Measurements from ENCODE around the gene ITGB1. TPM values are rescaled to one million over a fixed set of nuclear protein-coding genes. Genes with fewer than 3 reads are reported as not detected.
A peak's percentile ranks its signal among the peaks of the same experiment; 100 is the strongest.
"Not testable (repeated sequence)": the region's sequence is repeated elsewhere in the genome, so short reads cannot be mapped to it uniquely, and the experiment has no call there.

Gene ITGB1
- 349 TPM for total RNA-seq

DNA sequence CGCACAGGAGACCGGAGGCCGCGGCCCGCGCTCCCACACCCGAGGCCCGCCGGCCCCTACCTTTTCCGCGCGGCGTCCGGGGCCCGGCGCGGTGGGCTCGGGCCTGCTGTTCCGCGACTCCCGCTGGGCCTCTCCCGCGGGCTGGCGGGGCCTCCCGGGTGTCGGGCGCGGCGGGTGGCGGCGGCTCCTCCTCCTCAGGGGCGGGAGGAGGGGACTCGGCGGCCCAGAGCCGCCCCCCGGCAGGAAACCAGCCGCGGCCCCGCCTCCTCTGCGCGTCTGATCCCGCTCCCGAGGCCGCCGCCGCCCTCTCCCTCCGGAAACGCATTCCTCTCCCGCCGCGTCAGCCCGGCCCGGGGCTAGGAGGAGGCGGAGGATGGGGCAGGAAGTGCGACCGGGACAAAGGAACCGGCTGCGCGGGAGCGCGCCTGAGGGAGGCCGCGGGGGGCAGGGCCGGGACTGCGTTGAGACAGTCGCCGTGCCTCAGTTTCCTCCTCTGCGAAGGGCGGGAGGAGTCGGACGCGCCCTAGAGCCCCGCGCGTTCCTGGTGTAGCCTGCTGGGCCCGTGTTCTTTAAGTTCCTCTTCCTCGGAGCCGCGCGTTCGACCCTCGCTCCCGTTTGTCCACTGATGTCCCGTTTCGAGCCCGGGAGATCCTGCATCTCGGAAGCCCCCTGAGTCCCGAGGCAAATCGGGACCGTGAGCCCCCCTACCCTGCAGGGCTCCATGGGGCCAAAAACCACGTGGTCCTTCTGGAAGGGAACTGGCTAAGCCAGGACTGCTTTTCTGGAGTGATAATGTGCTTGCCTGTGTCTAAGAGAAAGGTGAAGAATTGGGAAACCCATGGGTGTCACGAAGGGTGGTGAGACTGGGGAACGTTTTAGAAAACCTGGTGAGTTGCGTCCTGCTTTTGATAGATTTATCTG is at the start of gene ITGB1:
ITGB1 (minus strand) TSS at position 146 of the 921 bp plus-strand sequence. CDS start 22,672 bp downstream, outside the sequence.
- DNase-seq (ENCODE audit: low spot score): peak; percentile 97

DNA sequence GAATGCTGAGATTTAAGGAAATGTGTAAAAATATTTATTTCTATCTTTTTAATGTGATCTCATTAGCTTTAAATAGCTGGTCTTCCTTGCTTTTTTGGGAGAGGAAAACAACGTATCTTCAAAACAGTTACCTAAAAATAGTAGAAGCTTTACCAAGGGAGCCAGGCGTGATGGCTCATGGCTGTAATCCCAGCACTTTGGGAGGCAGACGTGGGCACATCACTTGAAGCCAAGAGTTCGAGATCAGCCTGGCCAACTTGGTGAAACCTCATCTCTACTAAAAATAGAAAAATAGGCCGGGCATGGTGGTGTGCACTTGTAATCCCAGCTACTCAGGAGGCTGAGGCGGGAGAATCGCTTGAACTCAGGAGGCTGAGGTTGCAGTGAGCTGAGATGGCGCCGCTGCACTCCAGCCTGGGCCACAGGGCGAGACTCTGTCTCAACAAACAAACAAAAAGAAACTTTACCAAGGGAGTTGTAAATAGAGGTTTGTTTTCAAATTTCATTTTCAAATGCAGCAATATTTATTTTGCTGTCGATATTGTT is 48.4 kb upstream of the ITGB1 start:
- no peak for DNase-seq (ENCODE audit: low spot score)

DNA sequence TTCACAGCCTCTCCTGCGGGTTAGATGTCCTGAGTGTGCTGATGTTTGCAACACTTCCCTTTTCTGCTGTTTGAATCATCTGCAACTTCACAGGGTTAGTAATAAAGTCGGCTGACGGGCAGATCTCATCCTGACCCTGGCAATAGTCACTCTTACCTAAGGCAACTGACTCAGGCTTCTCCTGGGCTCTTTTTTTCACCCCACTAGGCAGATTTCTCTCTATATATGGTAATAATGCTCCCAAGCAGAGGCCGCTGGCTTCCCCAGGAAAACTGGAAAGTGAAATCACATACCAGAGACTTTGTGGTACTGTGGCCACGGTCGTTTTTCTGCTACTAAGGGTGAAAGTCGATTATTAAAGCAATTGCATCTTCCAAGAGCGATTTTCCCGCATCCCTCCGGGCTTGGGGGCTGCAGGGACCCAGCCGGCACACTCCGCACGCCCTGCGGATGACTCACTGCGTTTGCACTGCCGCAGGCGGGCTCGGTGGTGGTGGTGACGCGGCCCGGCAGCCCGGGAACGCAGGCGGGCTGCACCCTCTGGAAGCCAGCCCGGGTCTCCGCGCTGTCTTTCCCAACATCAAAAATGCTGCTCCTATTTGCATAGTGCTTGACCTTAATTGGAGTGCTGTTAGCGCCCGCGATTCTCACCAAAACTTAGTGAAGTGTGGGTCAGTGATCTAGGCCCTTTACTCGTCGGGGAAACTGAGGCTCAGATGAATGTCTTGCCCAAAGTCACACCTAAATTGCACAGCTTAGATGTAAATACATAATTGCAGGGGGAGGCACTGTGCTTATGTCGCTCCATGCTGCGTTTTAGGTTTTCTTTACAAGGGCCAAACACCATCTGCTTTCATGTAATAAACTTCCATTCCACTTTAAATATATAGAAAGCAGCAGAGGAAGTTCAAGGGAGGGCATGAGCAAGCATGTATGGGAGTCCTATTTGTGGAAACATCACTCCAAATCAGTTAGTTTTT is 47.6 kb upstream of the ITGB1 start:
- peak; percentile 77 for DNase-seq (ENCODE audit: low spot score)

DNA sequence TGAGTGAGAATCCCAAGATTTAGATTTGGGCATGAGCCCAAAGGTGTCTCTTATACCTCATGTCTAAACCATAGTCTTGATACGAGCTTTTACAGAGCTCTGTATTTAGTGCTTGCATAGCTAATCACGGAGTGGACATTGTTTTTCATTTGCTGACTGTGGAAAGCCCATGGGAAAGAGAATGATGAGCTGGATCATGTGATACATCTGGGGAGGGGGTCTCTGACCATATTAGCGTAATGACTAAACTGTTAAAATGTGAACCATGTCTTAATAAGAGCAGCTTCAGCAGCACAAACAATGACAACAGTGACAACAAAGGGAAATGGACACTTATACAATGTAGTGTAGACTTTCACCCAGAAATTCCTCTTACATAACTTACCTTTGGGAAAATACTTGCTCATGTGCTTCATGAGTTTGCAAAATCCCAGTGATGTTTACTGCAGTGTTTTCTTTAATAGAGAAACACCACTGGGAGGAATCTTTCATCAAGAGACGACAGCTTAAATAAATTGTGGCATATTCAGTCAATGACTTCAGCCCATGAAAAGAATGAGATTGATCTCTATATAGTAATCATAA is 44.0 kb upstream of the ITGB1 start:
- no peak for DNase-seq (ENCODE audit: low spot score)

DNA sequence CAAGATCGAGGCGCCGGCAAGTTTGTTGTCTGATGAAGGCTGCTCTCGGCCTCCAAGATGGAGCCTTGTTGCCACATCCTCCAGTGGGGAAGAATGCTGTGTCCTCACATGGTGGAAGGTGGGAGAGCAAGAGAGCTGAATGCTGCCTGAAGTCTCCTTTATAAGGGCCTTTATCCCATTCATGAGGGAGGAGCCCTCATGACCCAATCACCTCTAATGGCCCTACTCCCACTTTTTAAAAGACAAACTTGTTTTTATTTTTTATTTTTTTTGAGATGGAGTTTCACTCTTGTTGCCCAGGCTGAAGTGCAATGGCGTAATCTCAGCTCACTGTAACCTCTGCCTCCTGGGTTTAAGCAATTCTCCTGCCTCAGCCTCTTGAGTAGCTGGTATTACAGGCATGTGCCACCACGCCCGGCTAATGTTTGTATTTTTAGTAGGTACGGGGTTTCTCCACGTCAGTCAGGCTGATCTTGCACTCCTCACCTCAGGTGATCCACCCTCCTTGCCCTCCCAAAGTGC is 40.1 kb upstream of the ITGB1 start:
- DNase-seq (ENCODE audit: low spot score): not testable (repeated sequence)

DNA sequence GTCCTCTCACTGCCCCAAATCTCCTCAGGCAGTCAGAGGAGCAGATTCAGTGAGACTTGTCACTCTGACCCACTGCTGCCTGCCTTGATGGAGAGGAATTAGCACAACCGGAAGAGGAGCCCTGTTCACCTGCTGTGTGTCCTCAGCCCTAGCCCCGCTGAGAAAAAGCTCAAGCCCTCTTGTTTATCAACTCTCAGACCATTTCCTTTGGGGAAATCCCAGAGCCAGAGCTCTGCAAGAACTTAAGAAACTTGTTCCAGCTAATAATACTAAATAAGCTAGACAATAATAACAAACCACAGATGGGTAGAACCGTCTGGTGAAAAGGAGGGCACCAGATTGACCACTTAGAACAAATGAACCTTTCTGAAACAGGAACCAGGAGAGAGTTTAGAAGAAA is 37.7 kb upstream of the ITGB1 start:
- no peak for DNase-seq (ENCODE audit: low spot score)

DNA sequence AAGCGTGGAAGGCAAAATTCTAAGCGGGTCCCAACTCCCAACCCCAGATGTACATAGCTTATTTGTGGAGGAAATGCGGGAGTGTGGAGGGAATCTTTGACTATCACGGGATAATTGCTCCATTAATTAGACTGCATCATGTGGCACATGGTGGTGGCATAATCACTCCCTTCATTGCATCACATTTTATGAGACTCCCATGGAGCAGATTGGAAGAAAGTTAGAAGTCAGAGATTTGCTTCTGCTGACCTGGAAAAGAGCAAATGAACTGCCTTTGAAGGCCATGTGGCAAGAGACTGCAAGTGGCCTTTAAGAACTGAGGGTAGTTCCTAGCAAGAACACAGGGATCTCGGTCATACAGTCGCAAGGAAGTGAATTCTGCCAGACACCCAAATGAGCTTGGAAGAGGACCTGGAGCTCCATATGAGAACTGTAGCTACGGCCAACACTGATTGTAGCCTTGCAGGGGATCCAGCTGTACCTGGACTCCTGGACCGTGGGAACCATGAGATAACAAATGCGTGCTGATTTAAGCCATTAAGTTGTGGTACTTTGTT is 37.1 kb upstream of the ITGB1 start:
- no peak for DNase-seq (ENCODE audit: low spot score)

DNA sequence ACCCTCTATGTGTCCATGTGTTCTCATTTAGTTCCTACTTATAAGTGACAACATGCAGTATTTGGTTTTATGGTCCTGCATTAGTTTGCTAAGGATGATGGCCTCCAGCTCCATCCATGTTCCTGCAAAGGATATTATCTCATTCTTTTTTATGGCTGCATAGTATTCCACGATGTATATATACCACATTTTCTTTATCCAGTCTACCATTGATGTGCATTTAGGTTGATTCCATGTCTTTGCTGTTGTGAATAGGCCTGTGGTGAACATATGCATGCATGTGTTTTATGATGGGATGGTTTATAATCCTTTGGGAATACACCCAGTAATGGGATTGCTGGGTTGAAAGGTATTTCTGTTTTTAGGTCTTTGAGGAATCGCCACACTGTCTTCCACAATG is 36.6 kb upstream of the ITGB1 start:
- DNase-seq (ENCODE audit: low spot score): not testable (repeated sequence)

DNA sequence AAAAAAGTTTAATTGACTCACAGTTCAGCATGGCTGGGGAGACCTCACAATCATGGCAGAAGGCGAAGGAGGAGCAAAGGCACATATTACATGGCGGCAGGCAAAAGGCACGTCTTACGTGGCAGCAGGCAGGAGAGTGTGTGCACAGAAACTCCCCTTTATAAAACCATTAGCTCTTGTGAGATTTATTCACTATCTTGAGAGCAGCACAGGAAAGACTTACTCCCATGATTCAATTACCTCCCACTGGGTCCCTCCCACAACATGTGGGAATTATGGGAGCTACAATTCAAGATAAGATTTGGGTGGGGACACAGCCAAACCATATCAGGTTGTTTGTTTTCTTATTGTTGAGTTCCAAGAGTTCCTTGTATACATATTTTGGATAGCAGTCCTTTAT is 34.3 kb upstream of the ITGB1 start:
- DNase-seq (ENCODE audit: low spot score): not testable (repeated sequence)

DNA sequence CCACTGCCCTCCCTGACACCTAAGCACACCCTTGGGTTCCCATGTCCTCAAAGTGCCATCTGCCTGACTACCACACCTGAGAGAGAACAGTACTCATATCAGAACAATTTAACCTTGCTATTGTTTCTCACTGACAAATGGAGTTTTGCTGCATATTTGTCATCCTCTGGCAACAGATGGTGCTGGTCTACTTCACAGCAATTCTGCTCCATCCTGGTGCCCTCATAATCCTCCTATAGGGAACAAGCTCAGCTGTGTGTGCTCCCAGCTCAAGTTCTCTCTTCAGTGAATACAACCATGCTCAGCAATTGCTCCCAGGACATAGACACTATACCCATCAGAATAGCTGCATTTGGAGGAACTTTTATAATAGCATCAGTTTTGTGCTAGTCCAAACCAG is 32.8 kb upstream of the ITGB1 start:
- no peak for DNase-seq (ENCODE audit: low spot score)

DNA sequence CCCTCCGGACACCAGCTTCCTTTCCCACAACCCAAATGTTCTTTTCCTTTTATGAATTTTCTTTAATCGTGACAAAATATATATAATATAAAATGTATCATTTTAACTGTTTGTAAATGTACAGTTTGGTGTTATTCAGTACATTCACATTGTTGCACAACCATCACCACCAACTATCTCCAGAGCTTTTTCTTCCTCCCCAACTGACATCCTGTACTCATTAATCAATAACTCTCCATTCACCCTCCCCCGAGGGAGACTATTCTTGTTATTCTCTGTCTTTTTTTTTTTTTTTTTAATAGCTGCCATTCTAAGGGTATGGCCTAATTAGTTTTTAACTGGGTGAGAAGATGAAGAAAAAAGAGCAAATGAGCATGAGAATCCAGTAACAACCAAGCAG is 30.6 kb upstream of the ITGB1 start:
- no peak for DNase-seq (ENCODE audit: low spot score)

DNA sequence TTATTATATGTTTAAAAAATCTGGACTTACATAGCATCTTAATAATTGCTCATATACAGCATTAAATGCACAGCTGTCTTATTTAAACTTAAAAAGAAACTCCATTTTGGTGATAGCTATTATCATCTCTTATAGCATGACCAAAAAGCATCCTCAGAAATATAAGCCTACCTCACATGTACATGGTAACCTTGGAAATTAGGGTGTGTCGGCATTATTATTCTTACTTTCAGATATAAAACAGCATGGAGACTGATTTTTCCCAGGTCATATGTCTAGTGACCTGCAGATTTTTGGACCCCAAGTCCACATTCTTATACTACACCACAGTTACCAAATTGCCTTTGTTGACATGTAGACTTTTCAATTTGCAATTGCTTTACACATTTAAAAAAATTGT is 29.1 kb upstream of the ITGB1 start:
- DNase-seq (ENCODE audit: low spot score): no peak

DNA sequence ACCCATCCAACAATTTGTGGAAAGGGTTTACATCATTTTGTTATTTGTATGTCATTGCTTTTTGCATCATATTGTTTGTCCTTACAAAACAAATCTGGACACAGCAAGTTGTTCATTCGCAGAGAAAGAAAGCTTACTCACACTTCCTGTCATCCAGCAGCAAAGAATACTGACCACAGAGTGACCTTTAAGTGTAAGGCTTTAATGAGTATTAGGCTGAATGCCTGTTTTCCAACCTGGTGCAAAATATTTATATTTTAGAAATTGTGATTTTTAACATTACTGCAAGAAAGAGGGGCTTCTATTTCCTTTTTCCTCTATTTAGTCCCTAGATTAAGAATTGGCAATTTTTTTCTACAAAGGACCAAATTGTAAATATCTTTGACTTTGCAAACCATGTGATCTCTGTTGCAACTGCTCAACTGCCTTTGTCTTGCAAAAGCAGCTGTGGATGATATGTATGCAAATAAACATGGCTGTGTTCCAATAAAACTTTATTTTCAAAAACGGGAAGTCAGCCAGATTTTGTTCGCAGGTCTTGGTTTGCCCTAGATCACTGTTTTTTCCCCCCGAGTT is 27.8 kb upstream of the ITGB1 start:
- no peak for DNase-seq (ENCODE audit: low spot score)

DNA sequence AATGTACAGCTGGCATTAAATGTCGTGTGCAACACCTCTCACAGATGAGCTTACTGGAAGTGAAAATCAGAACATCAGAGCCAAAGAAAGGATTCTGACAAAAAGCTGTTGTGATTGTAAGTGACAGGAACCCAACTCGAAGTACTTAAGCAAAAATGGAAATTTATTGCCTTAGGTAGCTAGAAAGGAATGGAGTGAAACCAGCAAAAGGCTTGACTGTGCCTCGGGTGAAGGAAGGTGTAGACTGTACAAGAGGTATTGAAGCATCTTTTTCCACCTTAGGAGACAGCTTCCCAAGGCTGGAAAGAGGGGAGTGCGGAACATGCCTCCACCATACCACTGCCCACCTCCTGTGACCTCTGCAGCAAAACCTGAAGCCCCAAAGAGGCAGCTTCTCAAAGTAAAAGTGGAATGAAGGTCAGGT is 27.3 kb upstream of the ITGB1 start:
- no peak for DNase-seq (ENCODE audit: low spot score)

DNA sequence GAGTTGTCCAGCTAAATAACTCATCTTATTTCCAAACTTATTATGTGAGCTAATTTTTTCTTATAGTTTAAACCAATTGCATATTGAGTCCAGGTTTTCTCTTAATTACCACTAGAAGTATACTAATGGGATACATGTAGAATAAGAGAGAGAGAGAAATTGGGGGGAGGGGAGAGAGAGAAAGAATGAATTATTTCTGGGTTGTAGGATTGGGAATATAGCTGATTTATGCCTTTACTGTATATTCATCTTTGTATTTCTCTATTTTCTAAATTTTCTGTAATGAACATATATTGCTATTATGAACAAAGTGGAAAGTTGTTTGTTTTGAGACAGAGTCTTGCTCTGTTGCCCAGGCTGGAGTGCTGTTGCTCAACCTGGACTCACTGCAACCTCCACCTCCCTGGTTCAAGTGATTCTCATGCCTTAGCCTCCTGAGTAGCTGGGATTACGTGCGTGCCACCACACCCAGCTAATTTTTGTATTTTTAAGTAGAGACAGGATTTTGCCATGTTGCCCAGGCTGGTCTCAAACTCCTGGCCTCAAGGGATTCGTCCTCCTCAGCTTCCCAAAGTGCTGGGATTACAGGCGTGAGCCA is 26.1 kb upstream of the ITGB1 start:
- no peak for DNase-seq (ENCODE audit: low spot score)

DNA sequence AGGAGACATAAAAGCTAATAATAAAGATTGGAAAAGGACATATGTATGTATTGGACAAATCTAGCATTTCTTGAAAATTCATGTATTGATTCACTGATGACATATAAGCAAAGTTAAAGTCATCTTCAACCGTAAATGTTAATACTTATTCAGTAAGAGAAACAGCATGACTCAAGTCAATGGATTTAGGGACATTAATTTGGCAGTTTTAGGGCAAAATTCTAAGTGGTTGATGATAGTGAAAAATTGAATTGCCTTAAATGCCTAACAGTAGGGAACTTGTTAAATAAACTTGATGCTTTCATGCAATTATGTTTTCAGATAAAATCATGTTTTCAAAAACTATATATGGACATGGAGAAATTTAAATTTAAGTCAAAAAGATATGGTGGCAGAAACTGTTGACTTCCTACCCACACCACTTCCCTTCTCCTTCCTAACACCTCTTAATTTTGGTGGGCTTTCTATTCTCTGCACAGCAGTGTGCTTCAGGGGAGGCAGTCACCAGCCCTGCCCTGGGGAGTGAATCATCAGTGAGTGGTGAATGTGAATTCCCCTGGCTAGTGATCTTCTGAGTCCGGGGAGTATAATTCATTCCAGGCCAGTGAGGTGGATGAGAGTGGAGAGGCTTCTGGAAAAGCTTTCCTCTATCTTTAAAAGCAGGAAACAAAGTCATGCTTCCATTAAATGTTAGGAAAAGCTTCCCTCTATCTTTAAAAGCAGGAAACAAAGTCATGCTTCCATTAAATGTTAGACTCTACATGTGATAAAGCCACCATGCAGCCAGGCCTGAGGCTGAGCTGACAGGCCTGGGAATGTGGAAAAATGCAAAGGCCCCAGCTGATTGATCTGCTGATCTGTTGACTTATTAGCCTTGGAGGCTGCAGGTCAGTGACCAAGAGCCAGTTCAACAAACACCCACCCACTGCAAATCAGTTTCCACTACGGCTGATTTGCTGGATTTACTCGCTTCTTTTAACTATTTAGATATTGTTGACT is 25.2 kb upstream of the ITGB1 start:
- DNase-seq (ENCODE audit: low spot score): no peak

DNA sequence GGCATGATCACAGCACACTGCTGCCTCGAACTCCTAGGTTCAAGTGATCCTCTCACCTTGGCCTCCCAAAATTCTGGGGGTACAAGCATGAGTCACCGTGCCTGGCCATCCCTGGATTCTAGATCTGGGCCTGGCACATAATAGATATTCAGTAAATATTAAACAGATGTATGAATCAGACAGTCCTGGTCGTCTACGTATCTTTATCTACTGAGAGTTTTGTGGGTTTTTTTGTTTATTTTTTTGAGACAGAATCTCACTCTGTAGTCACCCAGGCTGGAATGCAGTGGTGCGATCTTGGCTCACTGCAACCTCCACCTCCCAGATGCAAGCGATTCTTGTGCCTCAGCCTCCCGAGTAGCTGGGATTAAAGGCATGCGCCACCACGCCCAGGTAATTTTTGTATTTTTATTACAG is 24.3 kb upstream of the ITGB1 start:
- no peak for DNase-seq (ENCODE audit: low spot score)

DNA sequence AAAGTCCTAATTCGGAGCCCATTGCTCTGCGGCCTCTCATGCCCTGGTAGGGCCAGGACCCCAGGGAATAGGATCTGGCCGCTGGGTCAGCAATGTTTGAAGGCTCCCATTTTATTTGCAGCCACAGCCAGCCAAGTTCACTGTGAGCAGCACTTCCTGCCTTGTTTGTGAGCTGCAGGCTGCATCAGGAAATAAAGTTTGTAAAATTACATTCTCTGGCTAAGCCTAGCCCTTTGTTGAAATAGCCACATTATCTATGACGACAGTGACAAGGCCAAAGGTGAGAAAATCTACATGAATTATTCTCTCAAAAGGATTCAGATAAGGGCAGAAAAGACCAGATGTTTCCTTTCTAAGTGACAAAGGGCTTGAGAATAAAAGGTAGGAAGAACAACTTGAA is 23.7 kb upstream of the ITGB1 start:
- DNase-seq (ENCODE audit: low spot score): peak; percentile 60
